Suprapubic skin (tissue), 3 donors: ENCODE results near the gene CCDC148.

Experiments used
- EP300 ChIP-seq: sonication (generic); formaldehyde crosslinking; IDR thresholded peaks from one replicate; pipeline ENCODE4 v1.6.1; 2017; ENCODE audit warnings: antibody characterized with exemption
- TF ChIP-seq, protein P1 (sequence below), 2 donors: fragments of 200-600 bp in 1 of 2; fragments of 450-650 bp in 1 of 2; sonication (generic) in 1 of 2; IDR thresholded peaks; one replicate each; pipeline ENCODE4 v1.5.1; 2016 to 2019; ENCODE audit warnings: antibody characterized with exemption in 2 of 2, mild to moderate bottlenecking in 1 of 2, moderate library complexity in 1 of 2

DNA sequence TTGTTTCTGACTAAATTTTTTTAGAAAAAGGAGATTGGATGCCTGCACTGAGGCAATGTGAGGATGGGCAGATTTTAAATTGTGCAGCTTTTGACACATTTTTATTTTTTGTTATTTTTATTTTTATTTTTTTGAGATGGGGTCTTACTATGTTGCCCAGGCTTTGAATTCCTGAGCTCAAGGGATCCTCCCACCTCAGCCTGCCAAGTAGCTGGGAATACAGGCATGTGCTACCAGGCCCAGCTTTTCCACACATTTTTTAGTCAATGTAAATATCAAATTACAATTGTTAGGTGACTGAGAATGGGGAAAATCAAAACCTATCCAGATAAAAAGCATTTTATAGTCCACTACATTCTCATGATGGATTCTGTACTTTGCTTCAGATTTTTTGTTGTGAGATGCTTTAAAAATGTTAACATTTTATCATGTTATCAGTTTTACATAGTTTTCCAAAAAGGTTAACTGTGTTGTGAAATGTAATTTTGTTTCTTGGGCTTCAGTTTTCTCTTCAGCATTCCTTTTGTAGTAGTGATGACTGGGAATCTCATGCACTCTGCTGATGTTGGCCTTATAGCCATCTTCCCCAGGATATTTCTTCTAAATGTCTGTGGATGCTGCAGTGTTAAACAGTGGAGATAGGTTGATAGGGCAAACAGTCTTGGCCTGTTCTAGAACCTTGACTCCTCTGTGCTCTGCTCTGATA lies 41.6 kb upstream of the CCDC148 start:
- TF ChIP-seq EP300, result no peak
- TF ChIP-seq, protein P1, sequence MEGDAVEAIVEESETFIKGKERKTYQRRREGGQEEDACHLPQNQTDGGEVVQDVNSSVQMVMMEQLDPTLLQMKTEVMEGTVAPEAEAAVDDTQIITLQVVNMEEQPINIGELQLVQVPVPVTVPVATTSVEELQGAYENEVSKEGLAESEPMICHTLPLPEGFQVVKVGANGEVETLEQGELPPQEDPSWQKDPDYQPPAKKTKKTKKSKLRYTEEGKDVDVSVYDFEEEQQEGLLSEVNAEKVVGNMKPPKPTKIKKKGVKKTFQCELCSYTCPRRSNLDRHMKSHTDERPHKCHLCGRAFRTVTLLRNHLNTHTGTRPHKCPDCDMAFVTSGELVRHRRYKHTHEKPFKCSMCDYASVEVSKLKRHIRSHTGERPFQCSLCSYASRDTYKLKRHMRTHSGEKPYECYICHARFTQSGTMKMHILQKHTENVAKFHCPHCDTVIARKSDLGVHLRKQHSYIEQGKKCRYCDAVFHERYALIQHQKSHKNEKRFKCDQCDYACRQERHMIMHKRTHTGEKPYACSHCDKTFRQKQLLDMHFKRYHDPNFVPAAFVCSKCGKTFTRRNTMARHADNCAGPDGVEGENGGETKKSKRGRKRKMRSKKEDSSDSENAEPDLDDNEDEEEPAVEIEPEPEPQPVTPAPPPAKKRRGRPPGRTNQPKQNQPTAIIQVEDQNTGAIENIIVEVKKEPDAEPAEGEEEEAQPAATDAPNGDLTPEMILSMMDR (IDR thresholded peaks at IDR 0.05), result no peak
